PC-9 (cell line): ENCODE data around the gene RPAP3. TPM values are rescaled to one million over a fixed set of nuclear protein-coding genes. Genes with fewer than 3 reads are reported as not detected.

Source experiments
- BruUV-seq: library from RNA; stranded (reverse); fragments of 400-500 nt; replicated peaks from 2 replicates; lab custom pipeline; 2021; lab: Mats Ljungman, UMichigan
- CTCF ChIA-PET: fragments of 300-600 bp; sonication (Branson Sonifier 250); formaldehyde crosslinking; loops from one replicate; lab custom pipeline; 2022; ENCODE audit warnings: antibody characterized with exemption; lab: Charles Lee
- POLR2A ChIA-PET: fragments of 300-600 bp; sonication (Branson Sonifier 250); formaldehyde crosslinking; loops from one replicate; lab custom pipeline; 2022; ENCODE audit warnings: antibody characterized with exemption; ENCODE audit not compliant: unreplicated experiment; lab: Charles Lee
- DNase-seq, 2 experiments: peaks; one replicate each; pipeline versions ENCODE4 v3.0.0 to v3.0.0-alpha.2; 2015 to 2022; ENCODE audit warnings: mixed read lengths in 1 of 2
- H2AFZ ChIP-seq: fragments of 200-600 bp; sonication (generic); 2 replicates; pipeline ENCODE4 v1.8.1; 2017; ENCODE audit warnings: antibody characterized with exemption
- H3F3A ChIP-seq: fragments of 200-600 bp; sonication (generic); 2 replicates; pipeline ENCODE4 v1.8.1; 2017; ENCODE audit warnings: antibody characterized with exemption, mild to moderate bottlenecking, low read depth; ENCODE audit not compliant: insufficient read depth
- H3K27ac ChIP-seq: fragments of 200-600 bp; sonication (generic); 2 replicates; pipeline ENCODE4 v1.6.1; 2016; ENCODE audit warnings: mixed run types
- H3K27me3 ChIP-seq: fragments of 200-600 bp; sonication (generic); 2 replicates; pipeline ENCODE4 v1.6.1; 2016; ENCODE audit warnings: low read depth, mixed run types; ENCODE audit not compliant: insufficient read depth
- H3K36me3 ChIP-seq: fragments of 200-600 bp; sonication (generic); 2 replicates; pipeline ENCODE4 v1.6.1; 2016; ENCODE audit warnings: low read depth, mixed run types
- H3K4me1 ChIP-seq: fragments of 200-600 bp; sonication (generic); replicated peaks from 2 replicates; pipeline ENCODE4 v1.6.1; 2016; ENCODE audit warnings: mixed run types; ENCODE audit not compliant: insufficient read depth
- H3K4me2 ChIP-seq: fragments of 200-600 bp; sonication (generic); 2 replicates; pipeline ENCODE4 v1.6.1; 2017; ENCODE audit warnings: mixed run types
- H3K4me3 ChIP-seq: fragments of 200-600 bp; sonication (generic); 2 replicates; pipeline ENCODE4 v1.6.1; 2016; ENCODE audit warnings: mixed run types
- H3K79me2 ChIP-seq: fragments of 200-600 bp; sonication (generic); 2 replicates; pipeline ENCODE4 v1.6.1; 2017; ENCODE audit warnings: low read depth, mixed run types
- H3K9me2 ChIP-seq: fragments of 200-600 bp; sonication (generic); 2 replicates; pipeline ENCODE4 v1.8.1; 2017; ENCODE audit warnings: mild to moderate bottlenecking; ENCODE audit not compliant: insufficient read depth
- H3K9me3 ChIP-seq: fragments of 200-600 bp; sonication (generic); 2 replicates; pipeline ENCODE4 v1.8.1; 2016; ENCODE audit warnings: low read depth; ENCODE audit not compliant: insufficient read depth
- H4K20me1 ChIP-seq: fragments of 200-600 bp; sonication (generic); 2 replicates; pipeline ENCODE4 v1.8.1; 2017; ENCODE audit not compliant: insufficient read depth
- CTCF ChIP-seq: fragments of 200-600 bp; sonication (generic); conservative IDR thresholded peaks from 2 replicates; pipeline ENCODE4 v1.6.1; 2017; ENCODE audit warnings: mixed run types, antibody characterized with exemption, mild to moderate bottlenecking, moderate library complexity
- EZH2 ChIP-seq: fragments of 200-600 bp; sonication (generic); IDR thresholded peaks from 2 replicates; pipeline ENCODE4 v1.8.0; 2017; ENCODE audit warnings: antibody characterized with exemption, low read depth
- intact Hi-C: fragments of 100-400 bp; cut with micrococcal nuclease; formaldehyde crosslinking; loops from one replicate; pipeline ENCODE4 v1.10.0; 2022; ENCODE audit not compliant: unreplicated experiment
- total RNA-seq: library from RNA; stranded (reverse); gene quantifications from 2 replicates; pipeline ENCODE4 v1.2.3, GENCODE V29; 2021

The RPAP3 gene
- total RNA-seq, 1 experiment from 2014 or later, result 37.0 TPM

GRCh38 chr12:47707905-47708543 is 2.2 kb upstream of the RPAP3 start:
- H3F3A ChIP-seq, result 0 out of 2 replicates have a peak, but pooled peaks cover 4% of the 10 kb centered on the region
- ChIA-PET POLR2A (no interaction called here), CTCF (interaction anchor here (1.9 kb wide), 1 partner anchor 130 kb away, joined by 7 read pairs; no protein-coding TSS in a partner anchor)

GRCh38 chr12:47707355-47707754 is 1.5 kb upstream of the RPAP3 start:
- H3K4me2 ChIP-seq, result peak overlapping the region; percentile 80
- peaks cover 48% of the 10 kb centered on the region for H3K79me2 ChIP-seq
- no peak overlapping the region for H2AFZ ChIP-seq
- H3K9me2 ChIP-seq, result no peaks in the 10 kb centered on the region
- DNase-seq, result no peak
- peak overlapping the region; percentile 63; the same call in 1 of the 2 replicates for H3K4me3 ChIP-seq
- 0 out of 2 replicates have a peak, but pooled peaks cover 5% of the 10 kb centered on the region for H4K20me1 ChIP-seq
- no peaks in the 10 kb centered on the region for H3K27me3 ChIP-seq
- H3K36me3 ChIP-seq, result peaks cover 4% of the 10 kb centered on the region; the same call in 1 of the 2 replicates
- no peaks in the 10 kb centered on the region for H3K9me3 ChIP-seq
- TF ChIP-seq CTCF, result no peak
- no peak for TF ChIP-seq EZH2
- intact Hi-C loops, result loop anchor here (5.0 kb wide), 1 partner anchor 325 kb away; no protein-coding TSS in a partner anchor
- 0 out of 2 replicates have a peak, but pooled peaks cover 4% of the 10 kb centered on the region for H3F3A ChIP-seq
- CTCF ChIA-PET, result interaction anchor here (1.2 to 1.9 kb wide), 2 partner anchors 35 to 131 kb away, joined by 3 to 7 read pairs; no protein-coding TSS in a partner anchor
- peaks cover 19% of the 10 kb centered on the region for H3K4me1 ChIP-seq
- H3K27ac ChIP-seq, result no peak overlapping the region
- no TSS peak for BruUV-seq
- POLR2A ChIA-PET, result interaction anchor here (0.6 kb wide), 1 partner anchor 328 kb away, joined by 3 read pairs; no protein-coding TSS in a partner anchor

More at GRCh38 chr12:47707905-47708543, 2.2 kb upstream of the RPAP3 start:
- Histone ChIP-seq H3K36me3 (no peaks in the 10 kb centered on the region), H3K4me2 (peak overlapping the region; percentile 80; the same call in 1 of the 2 replicates), H2AFZ (no peak overlapping the region), H3K27me3 (no peaks in the 10 kb centered on the region), H3K9me3 (no peaks in the 10 kb centered on the region), H3K79me2 (peaks cover 43% of the 10 kb centered on the region), H3K27ac (no peak overlapping the region), H3K4me1 (peaks cover 19% of the 10 kb centered on the region), H3K9me2 (no peaks in the 10 kb centered on the region), H4K20me1 (0 out of 2 replicates have a peak, but pooled peaks cover 5% of the 10 kb centered on the region), H3K4me3 (no peak overlapping the region)
- no peak for DNase-seq
- no TSS peak for BruUV-seq
- intact Hi-C loops, result loop anchor here (5.0 kb wide), 1 partner anchor 324 kb away; no protein-coding TSS in a partner anchor
- TF ChIP-seq EZH2 (no peak), CTCF (no peak)

- no peak for TF ChIP-seq CTCF
- no peak for TF ChIP-seq EZH2
- H2AFZ ChIP-seq, result peak overlapping the region; percentile 81
- peak overlapping the region; percentile 63 for H3K4me3 ChIP-seq
- no TSS peak for BruUV-seq
- H3K27me3 ChIP-seq, result no peaks in the 10 kb centered on the region
- H3K36me3 ChIP-seq, result peaks cover 12% of the 10 kb centered on the region
- ChIA-PET CTCF (no interaction called here), POLR2A (interaction anchor here (0.6 kb wide), 1 partner anchor 630 kb away, joined by 4 read pairs; no protein-coding TSS in a partner anchor)
- peak overlapping the region; percentile 80 for H3K4me2 ChIP-seq
- peaks cover 7% of the 10 kb centered on the region; the same call in 1 of the 2 replicates for H3F3A ChIP-seq
- H3K27ac ChIP-seq, result 0 out of 2 replicates have a peak overlapping the region, but pooled peaks have one; percentile 10
- no peaks in the 10 kb centered on the region for H3K9me2 ChIP-seq
- H3K79me2 ChIP-seq, result peaks cover 55% of the 10 kb centered on the region
- intact Hi-C loops, result loop anchor here (5.0 kb wide), 1 partner anchor 327 kb away; no protein-coding TSS in a partner anchor
- H4K20me1 ChIP-seq, result 0 out of 2 replicates have a peak, but pooled peaks cover 5% of the 10 kb centered on the region
- peaks cover 19% of the 10 kb centered on the region for H3K4me1 ChIP-seq
- DNase-seq, result no peak
- H3K9me3 ChIP-seq, result no peaks in the 10 kb centered on the region
Measured at GRCh38 chr12:47705229-47705565, 633 bp downstream of the RPAP3 start.
